ENCODE results near the gene TTN.
"Not testable (repeated sequence)": the region's sequence is repeated elsewhere in the genome, so short reads cannot be mapped to it uniquely, and the experiment has no call there.

Gene TTN

DNA sequence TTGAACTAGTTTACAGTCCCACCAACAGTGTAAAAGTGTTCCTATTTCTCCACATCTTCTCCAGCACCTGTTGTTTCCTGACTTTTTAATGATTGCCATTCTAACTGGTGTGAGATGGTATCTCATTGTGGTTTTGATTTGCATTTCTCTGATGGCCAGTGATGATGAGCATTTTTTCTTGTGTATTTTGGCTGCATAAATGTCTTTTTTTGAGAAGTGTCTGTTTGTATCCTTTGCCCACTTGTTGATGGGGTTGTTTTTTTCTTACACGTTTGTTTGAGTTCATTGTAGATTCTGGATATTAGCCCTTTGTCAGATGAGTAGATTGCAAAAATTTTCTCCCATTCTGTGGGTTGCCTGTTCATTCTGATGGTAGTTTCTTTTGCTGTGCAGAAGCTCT lies 281.8 kb downstream of the TTN start:
- DNase-seq: not testable (repeated sequence)

DNA sequence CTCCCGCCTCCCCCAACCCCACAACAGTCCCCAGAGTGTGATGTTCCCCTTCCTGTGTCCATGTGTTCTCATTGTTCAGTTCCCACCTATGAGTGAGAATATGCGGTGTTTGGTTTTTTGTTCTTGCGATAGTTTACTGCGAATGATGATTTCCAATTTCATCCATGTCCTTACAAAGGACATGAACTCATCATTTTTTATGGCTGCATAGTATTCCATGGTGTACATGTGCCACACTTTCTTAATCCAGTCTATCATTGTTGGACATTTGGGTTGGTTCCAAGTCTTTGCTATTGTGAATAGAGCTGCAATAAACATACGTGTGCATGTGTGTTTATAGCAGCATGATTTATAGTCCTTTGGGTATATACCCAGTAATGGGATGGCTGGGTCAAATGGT lies 282.2 kb downstream of the TTN start:
- DNase-seq: not testable (repeated sequence)

DNA sequence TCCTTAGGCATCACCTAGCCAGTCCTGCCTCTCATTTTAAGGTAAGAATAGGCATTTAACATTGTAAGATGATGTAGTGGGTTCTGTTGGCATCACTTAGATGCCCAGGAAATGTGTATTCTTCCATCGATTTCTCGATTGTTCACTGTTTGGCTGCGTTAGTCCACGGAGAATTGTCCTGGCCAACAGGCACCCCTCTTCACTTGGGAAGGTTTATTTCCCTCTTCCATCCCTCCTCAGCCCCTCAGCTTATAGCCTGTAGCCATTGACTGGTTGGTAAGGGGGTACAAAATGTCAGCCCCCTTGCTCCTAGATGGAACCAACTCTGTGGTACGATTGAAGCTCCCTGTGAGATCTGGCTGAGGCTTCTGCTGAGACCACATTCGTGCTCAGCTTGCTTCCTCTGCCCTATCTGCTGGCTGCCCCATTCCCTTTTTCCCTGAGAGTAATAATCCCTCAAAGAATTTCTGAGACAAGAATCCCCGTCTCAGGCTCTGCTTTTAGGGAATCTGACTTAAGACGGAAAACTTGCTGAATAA lies 283.6 kb downstream of the TTN start:
- DNase-seq: no peak

DNA sequence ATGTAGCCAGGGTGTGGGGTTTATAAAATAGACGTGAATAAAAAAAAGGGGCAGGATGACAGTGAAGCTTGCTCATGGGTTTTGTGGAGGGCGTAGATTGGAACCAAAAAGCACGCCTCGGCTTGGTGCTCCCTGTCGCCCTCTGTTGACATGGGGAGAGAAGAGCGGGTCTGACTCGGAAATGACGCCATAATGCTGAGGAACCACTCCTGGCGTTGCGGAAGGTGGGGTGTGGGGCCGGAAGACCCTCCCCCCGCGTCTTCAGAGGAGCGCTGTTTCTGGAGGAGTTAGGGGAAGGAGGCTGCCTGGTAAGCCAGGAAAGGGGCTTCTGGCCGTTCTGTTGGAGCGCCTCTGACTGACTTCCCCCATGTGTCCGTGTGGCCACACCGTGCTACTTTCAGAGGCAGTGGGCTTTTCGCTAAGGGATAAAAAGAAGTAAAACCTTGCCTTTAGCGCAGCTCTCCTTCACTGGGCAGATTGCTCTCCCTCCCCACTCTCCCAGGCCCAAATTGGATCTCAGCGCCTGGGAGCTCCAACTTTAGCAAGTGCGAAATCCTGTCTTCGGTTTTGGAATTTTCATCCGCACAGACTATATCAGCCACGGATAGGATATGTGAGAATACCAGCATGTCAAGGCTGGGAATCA lies 284.1 kb downstream of the TTN start:
- peak; percentile 39 for DNase-seq

DNA sequence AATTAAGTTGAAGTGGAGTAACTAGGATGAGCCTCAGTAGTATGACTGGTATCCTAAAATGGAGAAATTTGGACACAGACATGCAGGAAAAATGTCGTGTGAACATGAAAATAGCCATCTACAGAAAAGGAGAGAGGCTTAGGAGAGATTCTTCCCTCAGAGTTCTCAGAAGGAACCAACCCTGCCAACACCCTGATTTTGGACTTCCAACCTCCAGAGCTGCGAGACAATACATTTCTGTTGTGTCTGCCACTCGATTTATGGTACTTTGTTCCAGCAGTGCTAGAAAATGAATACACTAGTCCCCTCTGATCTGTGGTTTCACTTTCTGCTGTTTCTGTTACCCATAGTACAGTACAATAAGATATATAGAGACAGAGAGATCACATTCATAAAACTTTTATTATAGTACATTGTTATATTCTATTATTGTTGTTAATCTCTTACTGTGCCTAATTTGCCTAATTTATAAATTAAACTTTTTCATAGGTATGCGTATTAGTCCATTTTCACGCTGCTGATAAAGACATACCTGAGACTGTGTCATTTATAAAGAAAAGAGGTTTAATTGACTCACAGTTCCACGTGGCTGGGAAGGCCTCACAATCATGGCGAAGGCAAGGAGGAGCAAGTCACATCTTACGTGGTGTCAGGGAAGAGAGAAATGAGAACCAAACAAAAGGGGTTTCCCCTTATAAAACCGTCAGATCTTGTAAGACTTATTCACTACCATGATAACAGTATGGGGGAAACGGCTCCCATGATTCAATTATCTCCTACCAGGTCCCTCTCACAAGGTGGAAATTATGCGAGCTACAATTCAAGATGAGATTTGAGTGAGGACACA lies 285.7 kb downstream of the TTN start:
- no peak for DNase-seq

DNA sequence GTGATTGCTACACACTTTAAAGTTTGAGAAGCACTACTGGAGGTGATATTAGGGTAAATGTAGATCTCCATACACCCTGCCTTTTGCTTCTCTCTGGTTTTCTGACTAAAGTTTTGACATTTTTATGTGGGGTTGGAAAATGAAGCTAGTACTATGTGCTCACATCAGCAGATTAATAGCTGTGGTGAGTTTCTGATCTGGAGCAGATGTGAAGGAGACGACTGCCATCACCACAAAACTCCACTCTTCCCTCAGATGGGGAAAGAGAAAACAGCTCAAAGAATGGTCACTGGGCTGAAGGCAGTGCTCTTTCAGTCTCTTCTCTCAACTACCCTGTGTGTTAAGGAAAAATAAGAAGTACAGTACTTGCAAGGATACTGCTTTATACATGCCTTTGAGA lies 289.7 kb downstream of the TTN start:
- DNase-seq: no peak

DNA sequence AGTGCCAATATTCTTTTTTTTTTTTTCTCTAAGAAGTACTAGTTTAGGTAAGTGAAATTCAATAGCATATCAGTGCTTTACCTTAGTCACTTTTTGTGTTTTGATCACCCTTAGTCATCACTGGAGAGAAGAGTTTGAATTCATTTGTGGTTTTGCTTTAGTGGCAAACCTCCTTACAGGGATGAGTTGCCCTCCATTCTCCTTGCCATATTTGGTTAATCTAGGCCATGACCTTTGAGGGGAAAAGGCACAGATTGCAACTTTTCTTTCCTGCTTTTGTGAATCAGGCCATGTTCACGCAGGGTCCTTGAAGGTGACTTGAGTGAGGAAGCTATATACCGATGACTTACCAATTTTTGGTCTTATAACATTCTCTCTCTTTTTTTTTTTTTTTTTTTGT lies 292.6 kb downstream of the TTN start:
- DNase-seq: no peak

DNA sequence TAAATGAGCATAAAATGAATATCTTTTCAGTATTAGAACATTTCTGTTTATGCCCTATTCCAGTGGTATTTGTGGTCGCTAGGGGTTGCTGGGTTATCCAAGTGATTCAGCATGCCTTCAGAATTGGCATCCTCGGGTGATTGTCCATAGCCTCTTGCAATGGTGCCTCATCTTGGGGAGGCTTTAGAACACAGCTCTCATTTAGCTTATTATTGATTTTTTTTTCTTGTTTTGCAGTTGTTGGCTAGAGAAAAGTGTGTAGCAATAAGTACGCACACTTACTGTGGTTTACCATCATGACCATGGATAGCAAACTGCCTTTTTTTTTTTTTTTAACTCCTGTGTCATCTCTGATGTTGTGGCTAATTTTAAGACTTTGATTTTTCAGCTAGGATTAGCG lies 293.3 kb downstream of the TTN start:
- DNase-seq: no peak

DNA sequence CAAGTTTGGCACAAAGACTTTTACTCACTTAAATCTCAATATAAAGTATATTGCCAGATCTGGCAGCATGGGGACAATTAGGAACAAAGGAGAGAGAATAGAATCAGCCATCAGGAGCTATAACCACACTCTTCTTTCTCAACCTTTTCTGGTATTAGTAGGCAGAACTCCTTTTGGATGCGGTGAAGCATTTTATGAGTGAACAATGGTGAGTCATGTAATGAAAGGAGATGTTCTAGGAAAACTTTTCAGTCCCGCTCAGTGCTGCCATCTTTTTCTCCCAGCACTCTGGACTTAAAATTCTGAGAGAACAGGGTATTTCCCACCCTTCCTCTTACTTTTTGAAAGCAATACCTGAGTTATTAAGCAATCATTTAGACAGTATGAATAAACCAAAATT lies 294.7 kb downstream of the TTN start:
- DNase-seq: no peak

DNA sequence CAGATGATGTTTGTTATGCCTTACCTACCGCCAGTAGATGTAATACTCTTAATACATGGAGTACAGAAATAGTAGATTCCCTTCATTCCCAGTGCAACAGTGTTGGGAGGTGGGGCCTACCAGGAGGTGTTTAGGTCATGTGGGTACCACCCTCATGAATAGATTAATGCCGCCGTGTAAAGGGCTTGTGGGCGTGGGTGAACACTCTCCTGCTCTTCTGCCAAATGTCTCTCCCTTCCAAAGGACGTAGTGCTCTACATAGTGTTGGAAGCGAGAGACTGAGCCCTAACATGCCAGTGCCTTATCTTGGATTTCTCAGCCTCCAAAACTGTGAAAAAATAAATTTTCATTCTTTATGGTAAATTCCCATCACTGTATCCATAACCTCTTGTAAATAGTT lies 296.8 kb downstream of the TTN start:
- DNase-seq: no peak

DNA sequence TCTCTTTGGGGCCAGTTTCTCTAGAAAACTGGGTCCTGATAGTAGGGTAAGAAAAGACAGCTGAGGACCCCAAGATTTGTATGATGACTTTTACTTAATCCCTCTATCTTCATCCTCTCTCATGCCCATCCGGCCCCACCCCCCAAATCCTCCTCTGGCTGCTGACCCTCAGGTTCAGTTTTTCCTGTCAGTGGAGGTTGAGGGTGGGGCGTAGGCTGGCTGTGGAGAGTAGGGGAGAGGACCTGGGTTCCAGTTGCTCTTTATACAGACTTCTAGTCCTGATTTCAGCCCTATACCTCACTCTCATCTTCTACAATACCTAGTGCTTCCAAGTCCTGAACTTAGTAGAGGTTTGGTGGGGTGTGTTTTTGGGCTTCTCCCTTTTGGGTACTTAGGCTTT lies 298.6 kb downstream of the TTN start:
- DNase-seq: no peak

DNA sequence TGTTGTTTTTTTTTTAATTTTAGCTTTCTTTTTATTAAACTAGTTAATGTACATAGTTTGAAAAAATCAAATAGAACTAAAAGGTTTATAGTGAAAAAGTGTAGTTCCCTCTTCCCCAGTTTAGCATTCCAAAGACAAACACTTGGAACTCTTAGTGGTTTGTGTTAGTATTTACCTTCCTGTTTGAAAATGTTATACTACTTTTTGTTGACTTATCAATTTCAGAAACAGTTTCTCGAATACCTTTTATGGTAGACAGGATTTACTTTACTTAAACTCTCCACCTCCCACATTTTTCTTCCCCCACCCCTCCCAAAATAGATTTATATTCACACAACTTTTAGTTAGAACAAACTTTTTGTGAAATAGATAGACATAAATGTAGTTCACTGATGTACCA lies 300.3 kb downstream of the TTN start:
- no peak for DNase-seq

DNA sequence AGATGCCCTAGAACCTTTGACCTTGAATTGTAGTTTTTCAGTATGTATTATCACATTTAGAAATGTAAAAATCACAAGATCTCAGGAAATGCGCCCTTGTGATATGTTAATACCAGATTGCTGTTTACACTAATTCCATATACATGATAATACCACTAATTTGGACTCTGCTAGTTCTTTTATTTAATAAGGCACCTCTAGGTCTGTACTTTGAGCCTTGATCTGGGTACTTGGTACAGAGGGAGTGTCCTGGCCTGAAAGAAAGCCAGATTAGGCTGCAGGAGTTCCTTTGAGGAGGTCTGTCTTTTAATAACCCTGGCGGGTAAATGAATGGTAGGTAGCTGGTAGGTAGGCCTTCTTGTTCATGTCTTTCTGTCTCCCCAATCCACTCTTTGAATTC lies 300.7 kb downstream of the TTN start:
- no peak for DNase-seq

DNA sequence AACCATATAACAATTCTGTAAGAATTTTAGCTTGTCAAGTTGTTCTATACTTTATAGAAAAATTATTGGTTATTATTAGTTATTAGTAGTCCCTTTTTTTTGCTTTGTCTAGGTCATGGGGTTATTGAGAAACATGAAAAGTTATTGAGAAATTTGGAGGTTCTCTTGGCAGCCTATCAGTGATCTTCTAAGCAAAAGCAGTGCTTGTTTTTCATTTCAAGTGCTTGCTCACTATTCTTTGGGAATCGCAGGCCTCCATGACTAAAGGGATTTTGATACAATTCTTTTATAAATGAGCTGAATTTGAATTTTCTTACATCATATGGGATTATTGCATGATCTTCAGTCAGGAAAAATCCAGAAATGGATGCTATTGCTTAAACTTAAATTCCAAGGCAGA lies 301.1 kb downstream of the TTN start:
- no peak for DNase-seq

DNA sequence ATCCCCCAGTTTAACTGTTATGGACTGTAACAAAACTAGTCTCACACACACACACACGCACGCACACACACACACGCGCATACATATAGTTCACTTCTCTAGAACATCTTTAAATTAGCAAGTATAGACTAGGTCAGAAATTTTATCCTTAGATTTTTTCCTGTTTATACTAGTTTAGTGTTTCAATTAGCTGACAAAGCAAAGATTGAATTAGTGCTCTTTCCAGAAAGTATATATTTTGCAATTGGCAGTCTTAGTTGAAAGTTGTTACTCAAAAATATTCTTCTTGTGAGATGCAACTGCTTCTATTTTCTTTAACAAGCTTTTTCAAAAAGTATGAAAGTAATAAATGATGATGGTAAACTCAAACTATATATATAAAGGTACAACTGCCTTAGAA lies 304.5 kb downstream of the TTN start:
- no peak for DNase-seq

DNA sequence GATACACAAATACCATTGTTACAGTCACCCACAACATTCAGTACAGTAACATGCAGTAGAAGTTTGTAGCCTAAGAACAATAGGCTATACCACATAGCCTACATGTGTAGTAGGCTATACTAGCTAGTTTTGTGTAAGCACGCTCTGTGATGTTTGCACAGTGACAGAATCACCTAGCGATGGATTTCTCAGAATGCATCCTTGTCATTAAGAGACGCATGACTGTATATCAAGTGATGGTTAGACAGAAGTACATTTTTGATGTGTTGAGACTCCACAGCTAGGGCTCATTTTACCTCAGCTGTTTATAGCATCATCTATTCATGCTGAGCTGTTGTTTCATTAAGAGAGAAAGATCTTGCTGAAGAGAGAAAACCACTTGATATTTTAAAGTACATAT lies 307.6 kb downstream of the TTN start:
- no peak for DNase-seq

DNA sequence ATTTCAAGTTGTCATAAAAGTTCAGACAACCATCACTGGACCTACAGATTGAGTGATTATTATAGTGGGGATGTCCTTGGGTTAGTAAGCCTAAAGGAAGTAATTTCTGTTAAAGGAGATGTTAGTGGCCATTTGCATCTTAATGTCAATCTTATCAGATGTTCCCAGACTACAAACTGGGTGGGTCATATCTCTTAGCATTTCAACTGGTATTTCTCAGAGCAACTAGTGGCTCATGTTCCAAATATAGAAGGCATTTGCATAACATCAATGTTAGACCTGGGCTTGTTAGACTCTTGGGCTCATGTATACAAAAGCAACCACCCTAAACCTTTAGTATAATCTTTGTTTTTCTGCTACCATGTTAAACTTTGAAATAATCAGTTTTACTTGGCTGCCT lies 309.1 kb downstream of the TTN start:
- DNase-seq: no peak

DNA sequence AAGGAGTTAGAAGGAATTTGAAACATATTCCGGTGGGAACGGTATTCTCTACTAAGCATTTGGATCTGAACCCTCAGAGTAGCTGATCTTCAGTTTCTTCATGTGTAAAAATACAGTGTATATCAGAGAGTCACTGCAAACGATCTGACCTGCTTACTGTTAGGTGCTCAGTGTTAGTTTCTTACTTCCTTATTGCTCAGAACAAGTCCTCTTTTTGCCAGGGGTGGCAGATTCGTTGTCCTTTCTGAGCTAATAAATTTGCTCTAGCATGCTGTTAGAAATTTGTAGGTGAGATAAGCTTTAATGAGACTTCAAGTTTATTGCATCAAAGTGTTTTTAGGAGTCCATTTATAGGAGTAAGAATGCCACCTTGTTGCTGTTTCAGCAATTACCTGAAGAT lies 311.2 kb downstream of the TTN start:
- no peak for DNase-seq

DNA sequence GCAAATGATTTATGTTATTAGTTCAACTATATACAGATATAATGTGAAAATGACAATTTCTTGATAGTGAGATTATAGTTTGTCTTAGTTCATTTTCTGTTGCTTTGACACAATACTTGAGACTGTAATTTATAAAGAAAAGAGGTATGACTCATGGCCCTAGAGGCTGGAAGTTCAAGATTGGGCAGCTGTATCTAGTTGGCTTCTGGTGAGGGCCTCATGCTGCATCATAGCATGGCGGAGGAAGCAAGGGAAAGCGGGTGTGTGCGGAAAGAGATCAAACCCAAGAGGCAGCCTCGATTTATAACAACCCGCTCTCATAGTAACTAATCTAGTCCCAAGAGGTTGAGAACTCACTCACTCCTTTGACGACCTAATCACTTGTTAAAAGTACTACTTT lies 315.6 kb downstream of the TTN start:
- DNase-seq: no peak

DNA sequence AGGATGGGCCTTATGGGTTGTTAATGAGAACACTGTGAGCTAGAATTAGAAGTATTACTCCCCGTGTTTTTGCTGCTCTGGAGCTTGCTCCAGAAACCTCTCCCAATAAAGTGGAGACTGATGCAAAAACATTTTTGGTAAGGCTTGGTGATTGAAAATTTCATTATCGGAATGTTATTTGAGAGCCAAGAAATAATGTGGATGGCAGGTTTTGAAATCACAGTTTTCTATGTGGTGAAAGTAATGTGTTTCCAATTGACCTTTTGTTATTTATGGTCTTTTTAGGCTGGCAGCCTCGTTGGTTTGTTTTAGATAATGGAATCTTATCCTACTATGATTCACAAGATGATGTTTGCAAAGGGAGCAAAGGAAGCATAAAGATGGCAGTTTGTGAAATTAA lies 321.9 kb downstream of the TTN start:
- DNase-seq: no peak

DNA sequence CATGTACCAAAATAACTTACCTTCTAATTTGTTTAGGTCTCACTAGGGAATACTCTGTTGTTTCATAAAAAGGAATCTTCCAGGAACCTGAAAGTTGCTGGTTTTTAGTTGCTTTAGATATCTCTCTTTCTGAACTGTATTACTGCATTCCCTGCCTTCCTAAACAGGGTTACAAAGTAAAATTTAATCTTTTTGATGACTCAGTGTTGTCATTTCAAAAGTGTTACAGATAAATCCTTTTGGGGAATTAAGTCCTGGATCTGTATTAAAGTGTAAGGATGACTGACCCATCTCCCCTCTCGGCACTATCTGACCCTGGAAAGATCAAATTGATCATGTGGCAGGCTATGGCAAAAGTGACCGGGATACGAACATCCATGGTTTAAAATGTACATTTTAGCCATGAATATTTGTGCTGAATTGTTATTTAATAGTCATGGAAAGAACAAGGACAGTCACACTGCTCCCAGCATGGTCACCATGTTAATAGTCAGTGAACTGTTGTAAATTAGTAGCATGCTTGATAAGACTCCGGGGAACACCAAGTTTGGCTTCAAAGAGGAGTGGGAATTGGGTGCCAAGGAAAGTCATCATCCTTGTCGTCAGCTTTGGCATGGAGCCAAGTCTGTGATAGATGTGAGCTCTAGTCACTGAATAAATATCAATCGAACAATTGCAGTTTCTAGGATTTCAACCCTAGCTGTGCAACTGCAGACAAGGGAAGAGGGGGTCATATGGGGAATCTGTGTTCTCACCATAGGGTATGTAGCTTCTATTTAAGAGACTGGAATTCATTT lies 322.8 kb downstream of the TTN start:
- peak; percentile 24 for DNase-seq

DNA sequence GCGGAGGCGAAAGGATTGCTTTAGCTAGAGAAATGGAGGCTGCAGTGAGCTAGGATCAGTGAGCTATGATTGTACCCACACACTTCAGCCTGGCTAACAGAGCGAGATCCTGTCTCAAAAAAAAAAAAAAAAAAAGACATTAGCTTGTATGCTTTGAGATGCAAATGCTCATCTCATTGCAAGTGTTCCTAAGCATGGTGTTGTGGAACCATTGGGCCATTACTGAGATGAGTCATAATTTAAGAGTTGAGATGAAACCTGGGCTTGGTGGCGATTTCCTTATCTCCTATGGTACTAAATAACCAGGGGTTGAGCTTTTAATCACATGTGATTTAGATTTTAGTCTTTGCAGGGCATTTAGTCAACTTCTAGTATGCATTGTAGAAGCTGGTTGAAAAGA lies 324.8 kb downstream of the TTN start:
- no peak for DNase-seq
